NCI-H2171 treated with DMSO at 0.1 percent for 48 hours (cell line): ENCODE data around the gene SAMD4A.

Experiments
- DNase-seq: peaks from one replicate; lab custom pipeline; 2025; lab: John Stamatoyannopoulos, UW

The SAMD4A gene

DNA sequence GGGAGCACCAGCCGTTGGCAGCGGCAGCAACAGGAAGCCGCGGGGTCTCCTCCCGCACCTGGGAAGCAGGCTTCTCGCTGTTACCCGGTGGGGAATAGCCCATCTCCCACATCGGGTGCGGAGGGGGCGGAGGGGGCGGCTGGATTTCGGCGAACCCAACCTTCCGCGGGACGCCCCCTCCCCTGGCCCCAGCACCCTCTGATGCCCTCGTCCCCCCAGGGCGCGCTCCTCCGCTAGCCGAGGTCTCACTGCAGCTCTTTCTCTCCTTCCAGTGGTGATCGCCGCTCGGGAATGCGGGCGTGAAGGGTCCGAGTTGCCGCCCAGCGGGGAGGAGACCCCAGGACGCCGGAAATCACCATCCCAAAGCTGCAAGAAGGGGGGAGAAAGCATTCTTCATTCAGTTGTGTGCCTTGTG is 303 bp downstream of the SAMD4A start:
- no peak for DNase-seq

DNA sequence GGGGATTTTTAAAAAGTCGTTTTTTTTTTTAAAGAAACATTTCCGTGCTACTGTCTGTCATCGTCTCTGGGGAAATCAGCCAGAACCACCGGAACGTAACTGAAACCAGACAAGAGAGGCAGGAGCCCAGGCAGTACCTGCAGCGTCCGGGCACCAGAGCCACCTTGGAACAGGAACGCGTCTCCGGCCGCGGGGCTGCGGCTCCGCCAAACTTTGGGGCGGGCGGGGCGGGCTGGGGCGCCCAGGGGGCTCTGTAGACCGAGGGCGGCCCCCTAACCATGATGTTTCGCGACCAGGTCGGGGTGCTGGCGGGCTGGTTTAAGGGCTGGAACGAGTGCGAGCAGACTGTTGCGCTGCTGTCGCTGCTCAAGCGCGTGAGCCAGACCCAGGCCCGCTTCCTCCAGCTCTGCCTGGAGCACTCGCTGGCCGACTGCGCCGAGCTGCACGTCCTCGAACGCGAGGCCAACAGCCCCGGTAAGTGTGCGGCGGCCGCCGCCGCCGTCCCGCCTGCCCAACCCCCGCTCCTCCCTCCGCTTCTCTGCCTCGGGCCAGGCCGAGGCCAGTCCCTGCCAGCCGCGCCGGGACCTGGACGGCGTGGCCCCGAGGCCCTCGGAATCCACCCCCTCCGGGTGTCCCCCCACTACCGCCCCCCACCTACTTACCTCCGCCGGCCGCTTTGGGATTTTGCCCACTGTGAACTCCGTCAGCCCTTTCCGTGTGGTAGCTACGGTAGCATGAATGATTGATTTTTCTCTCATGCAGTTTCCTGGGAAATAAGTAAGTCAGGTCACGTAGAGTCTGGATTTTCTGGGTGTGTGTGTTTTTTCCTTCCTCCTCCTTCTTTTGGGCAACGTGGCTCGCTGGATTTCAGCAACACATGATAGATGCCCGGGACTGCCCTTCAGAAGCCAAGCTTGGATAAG is 972 bp downstream of the SAMD4A start:
- DNase-seq = peak; percentile 36

DNA sequence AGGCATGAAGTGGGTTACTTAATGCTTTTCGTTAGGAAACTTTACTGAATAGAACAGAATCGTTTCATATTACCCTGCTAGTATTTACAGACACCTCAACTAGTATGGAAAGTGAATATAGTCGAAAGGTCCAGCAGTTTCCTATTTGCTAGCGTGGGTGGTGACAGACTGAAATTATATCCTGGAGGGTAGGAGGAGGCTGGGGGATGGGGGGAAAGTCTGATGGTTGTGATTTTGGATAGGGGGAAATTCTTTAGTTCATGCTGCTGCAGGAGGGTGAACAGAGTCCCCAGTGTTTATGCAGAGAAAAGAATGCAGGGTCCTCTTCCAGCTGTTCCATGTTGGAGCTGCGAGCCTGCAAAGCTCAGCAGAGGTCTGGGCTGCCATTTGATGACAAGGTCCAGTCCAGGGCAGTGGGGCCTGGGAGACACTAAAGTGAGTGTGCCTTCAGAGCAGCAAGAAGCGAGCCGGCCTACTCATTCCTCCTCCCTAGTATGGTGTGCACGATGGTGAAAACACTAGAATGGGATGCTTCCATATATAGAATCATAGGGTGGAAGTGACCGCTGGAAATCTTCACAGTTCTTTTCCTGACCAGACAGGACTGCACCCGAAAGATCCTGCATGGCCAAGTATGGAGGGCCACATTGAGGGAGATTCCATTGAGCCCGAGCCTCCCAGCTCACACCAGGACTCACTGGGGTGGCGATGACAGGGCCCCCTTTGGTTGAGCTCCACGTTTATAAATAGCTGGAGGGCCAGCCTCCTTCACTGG is 2.1 kb downstream of the SAMD4A start:
- no peak for DNase-seq

DNA sequence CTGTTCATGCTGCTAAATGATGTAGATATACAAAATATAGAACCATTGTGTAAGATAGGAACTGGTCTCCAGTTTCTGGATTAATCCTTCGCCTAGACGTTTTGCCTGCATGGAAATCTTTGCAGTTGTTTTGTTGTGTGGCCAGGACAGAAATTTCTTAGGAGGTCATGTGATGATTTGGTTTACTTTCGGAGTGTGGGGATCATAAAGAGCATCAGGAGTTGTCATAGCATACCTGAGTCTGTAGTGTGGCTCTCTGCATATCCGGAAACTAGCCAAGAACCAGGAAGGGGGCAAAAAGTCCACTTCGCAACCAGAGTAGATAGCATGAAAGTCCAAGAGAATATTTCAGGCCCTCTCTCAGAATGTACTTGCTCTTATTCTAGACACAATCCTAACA is 3.1 kb downstream of the SAMD4A start:
- DNase-seq = no peak

DNA sequence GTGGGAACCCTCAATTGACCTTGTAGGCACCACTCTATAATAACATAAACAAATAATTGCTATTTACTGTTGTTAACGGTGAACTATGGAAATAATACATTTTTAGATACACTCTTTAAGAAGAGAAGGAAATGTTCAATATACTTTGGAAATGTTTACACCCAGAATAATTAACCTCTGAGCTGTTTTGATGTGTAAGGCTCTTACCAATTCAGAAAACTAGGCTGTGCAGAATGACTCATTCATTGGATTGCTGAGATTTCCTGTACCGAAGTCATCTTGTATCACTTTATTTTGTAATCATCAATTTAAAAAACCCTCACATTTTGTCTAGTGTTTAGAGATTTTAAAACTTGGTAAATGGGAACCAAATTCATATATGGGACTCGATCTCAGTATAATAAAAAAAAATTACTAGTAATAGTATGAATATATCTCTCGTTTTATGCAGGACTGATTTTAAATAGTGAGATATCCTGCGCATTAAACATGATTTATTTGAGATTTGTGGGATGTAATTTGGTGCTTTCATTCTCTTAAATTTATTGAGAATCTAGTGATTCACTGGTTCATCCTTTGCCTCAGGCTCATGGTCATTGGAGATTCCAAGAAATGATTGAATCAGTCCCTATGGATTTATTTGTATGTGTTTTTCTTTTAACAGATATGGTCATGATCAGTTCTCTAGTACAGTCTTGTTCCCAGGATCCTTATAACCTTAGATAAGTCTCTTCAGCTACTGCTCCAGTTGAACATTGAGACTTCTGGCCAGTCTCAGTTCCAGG is 3.9 kb downstream of the SAMD4A start:
- no peak for DNase-seq

DNA sequence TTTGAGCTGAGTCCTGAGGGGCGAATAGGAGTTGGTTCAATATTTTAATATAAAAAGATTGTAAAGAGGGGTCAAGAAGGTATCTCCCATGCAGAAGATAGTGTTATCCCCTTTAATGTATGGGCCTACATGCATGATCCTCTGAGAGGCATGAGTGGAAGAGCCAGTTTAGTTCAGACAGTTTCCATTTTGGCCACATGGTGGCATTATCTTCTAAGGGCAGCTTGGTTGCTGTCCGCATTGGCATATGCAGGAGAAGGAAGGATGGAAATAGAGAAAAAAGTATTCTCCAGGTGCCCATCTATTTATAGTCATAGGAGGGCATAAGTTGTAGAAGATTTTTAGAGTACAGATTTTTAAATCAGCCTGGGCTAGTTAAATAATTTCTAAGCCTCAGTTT is 5.4 kb downstream of the SAMD4A start:
- DNase-seq = peak; percentile 22

DNA sequence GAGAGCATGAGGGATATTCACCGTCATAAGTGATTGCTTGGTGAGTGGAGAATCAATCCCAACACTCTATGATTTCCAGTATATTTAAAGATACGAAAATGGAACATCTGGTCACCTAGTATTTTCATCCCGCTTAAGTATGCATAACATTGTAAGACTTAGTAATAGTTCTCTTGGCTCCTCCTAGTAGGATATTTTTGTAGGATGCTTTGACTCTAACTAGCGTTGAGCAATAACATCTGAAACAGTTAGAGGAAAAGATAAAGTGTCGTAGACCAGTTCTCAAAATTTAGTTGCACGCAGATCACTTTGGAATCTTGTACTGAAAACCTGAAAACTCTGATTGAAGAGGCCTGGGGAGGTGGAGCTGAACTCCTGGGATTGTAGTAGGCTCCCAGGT is 7.6 kb downstream of the SAMD4A start:
- no peak for DNase-seq

DNA sequence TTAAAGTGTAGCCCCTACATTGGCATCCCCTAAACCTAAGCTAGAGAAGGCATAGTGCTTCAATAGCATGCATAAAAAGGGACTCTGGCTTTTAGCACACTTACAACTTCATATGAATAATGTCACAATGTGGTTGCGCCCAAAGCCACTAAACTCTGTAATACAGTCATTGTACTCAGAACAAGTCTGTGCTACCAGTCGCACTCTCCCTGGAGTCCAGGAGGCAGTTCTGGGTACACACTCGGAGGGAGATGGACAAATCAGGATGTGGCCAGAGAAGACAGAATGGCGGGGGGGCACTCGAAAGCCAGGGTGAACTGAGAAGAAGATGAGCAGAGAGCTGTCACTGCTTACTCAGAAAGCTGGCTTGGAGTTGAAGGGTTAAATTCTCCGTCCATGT is 10.6 kb downstream of the SAMD4A start:
- no peak for DNase-seq

DNA sequence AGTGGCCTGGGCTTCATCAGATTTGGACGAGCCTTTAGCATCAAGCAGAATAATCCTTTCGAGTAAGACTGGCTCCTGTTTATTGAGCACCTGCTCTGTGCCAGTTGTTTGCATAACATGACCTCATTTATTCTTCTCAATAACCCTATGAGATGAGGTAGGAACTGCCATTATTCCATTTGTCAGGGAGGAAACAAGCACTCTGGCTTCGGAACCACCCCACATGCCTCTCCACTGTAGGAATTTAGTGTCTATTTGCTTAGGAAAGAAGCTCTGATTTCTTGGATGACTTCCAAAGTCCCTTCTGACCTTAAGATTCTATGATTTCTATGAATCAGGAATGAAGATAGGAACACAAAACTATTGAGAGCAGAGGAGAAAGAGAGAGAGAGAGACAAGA is 11.0 kb downstream of the SAMD4A start:
- no peak for DNase-seq

DNA sequence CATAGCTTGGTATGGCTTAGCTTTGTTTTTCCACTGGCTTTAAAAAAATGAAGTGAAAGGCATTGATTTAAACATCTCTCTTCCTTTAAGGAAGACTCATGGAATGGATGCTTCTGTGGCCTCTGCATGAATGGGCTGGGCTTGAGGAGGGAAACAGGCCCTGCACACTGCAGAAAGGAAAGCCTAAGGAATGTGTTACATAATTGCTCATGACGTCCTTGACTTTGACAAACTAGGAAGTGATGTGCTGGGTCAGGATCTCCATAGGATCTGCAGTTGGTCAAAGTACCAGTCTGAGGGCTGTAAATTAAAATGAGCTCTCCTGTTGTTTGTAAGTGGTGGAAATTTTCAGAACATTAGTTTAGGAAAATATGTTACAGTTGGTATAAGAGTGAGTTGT is 12.7 kb downstream of the SAMD4A start:
- no peak for DNase-seq

DNA sequence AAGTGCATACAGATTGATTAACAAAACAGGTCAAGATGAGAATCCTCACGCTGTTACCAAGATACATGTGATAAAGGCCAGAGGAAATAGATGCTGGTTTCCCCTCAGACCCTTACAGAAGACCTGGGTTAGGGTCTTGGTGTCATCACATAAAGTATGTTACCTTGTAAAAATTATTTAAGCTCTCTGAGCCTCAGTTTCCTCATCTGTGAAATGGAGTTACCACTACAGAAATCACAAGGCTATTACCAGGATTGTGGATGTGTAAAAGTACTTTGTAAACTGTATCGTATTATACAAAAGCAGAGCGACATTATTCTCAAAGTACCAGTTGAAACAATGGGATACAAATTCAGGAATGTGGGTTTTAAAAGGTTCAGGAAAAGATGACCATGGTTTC is 14.0 kb downstream of the SAMD4A start:
- DNase-seq = no peak

DNA sequence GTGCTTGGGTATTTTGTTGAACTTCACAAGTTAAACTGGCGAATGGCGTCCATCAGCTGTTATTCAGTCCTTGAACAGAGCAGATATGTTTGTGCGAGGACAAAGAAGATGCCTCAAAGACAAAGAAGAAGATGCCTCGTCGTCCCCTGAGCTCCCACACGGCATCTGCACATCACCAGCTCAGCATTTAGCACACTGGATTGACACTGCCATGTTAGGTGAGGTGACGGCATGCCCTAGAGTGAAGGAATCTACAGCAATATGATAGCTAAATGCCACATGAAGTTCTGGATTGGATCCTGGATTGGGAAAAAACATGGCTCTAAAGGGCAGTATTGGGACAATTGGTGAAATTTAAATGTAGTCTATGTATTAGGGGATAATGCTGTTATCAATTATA is 15.4 kb downstream of the SAMD4A start:
- no peak for DNase-seq

DNA sequence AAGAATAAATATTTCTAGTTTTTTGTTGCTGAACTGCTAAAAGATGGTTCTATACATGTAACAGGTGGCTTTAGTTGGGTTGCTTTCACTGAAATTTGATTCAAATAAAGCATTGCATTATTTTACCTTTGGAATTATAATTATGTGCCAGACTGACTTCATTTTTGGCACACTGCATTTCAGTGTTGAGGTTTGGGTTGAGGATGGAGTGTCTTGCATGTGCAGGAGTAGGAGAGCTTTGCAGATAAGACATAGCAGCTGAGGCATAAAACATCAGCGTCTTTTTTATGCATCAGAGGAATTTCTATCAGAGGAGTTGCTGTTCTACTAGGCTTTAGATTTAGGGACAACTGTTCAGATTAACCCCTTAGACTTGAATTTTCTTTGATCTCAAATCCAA is 17.2 kb downstream of the SAMD4A start:
- DNase-seq = no peak

DNA sequence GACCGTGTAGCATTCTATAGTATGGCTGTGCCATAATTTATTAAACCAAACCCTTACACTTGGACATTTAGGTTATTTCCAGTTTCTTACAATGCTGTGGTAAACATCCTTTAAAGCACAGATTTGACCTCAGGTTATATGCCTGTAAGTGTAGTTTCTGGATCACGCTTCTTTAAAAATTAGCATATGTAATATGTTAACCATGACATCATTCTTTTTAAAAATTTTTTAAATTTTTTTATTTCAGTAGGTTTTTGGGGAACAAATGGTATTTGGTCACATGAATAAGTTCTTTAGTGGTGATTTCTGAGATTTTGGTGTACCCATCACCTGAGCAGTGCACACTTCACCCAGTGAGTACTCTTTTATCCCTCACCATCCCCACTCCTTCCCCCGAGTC is 18.3 kb downstream of the SAMD4A start:
- no peak for DNase-seq

DNA sequence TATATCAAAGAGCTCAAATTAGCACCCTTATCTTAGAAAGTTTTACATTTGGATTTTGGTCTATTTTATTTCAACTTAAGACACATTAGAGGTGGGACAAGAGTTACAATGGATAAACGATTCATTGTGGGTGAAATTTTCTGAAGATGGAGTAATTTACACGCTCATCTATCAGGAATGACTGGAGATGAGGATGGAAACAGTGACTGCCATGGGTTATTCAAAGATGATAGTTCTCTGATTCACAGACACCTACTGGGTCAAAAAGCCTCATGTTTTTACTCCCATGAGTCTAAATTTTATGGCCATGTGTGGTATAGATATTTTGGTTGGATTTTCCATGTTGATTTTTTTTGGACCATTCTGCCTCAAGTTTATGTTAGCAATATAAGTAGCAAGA is 22.1 kb downstream of the SAMD4A start:
- DNase-seq = no peak

DNA sequence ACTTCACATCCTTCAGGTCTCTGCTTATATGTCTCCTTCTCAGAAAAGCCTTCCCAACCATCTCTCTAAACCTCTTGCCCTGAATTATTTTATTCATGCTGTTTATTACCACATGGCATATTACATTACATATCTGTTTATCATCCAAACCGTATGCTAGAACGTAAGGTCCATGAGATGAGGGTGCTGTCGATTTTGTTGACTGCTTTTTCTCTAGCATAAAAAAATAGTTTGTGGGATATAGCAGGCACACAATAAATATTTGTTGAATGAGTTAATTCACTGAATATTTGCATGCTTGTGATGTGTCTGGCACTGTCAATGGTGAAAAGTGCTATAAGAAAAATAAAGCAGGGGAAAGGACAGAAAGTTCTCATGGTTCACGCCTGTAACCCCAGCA is 22.9 kb downstream of the SAMD4A start:
- no peak for DNase-seq

DNA sequence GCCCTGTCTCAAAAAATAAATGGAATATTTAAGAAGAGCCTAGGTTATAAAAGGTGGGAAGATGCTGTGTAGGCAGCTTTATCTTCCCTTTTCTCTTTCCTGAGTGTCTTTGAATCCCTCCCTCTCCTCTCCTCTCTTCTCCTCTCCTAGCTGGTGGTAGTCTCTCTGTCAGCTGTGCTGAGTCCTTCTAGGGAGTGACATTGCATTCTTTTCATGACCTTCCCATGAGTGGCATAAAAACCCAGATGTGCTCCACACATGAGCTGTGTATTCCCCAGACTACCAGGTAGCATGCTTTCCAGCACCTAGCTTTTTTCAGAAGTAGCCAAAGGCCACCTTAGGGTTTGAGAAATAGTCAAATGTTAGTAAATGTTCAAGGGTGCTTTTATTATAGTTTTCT is 23.6 kb downstream of the SAMD4A start:
- no peak for DNase-seq

DNA sequence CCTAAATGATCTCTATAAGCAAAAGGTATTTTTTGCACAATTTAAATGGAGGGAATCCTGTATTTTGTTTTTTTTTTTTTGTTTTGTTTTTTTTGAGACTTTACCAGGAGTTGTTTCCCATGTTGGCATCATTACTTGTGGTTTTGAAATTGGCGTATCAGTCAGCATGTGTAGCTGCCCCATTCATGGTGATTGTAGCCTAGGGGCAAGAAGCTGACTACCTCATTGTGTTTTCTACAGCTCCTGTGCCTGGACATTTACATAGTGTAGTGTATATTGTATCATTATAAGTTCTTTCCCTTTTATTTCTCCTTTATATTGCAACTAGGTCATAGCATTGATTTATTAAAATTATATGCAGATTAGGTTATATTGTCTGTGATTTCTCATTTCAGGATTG is 24.5 kb downstream of the SAMD4A start:
- DNase-seq = no peak

DNA sequence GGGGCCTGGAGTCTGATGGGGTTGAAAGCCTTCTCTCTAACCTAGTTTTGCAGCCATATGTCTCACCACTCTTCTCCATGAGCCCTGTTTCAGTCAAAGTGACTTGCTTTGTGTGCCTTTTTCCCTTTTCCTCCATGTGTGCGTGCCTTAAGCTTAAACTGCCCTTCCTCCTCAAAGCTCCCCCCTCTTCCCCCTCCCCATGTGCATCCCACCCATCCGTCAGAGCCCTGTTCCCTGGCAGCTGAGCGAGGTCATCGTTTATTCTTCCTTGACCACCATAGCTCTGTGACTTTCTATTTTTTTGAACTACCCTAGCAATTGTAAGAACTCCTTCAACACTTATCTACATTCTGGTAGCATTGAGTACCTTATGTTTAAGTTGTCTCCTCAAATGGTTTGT is 24.9 kb downstream of the SAMD4A start:
- DNase-seq = no peak

DNA sequence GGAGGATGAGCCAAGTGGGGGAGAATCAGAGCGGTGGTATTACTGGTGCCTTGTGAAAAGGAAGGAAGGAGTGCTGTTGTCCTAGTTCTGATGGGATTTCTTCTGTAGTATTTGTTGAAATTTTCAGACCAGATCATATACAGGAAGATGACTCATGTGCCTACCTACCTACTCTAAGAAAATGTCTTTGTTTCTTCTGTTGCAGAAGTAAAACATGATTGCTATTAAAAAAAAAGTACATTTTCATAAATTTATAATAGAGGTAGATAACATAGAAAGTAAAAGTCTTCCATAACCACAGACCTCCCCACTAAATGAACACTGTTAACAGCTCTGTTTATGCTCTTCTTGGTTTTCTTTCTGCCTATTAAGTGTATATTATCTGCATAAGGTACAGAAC is 26.9 kb downstream of the SAMD4A start:
- no peak for DNase-seq

DNA sequence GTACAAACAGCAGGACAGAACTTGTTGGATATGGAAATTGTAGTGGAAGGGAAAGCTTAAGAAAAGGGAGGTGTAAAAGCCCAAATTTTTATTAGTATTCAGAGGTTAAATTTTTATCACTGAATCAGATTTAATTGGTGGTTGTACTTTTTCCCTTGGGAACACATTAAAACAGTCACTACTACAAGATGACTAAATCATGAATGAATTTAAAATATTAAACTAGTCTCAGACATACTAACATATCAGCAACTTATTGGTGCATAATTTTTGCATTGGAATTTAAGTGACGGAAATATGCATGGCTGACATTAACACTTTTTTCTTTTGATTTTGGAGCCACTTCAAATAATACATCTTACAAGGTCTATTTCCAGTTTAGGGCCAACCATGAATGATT is 27.6 kb downstream of the SAMD4A start:
- DNase-seq = no peak

DNA sequence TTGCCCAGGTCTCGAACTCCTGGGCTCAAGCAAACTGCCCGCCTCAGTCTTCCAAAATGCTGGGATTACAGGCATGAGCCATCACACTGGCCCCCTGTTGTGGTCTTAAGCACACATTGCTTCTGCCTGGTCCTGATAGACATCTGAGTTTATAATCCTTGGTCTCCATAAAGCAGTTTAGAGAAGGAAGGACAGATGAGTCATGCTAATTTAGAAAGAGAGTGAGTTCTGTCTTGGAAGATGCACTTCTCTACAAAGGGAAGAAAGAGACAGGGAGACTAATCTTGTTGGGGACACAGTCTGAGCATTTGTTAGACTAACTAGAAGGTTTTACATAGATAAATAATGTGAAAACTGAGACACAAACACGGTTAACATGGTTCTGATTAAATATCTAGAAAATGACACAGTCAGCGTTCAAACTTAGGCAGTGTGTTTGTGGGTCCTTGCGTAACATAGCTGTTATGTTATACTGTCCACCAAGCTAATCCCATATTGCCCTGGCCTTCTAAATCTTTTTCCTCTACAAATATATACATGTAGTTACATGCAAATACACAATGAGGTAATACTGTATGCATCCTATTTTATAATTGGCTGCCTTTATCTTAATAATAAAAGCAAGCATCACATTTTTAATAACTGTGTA is 31.0 kb downstream of the SAMD4A start:
- DNase-seq = no peak
